Hepatocyte (in vitro differentiated cells): ENCODE measurements around the gene ENGASE.

Experiments
- CTCF ChIP-seq: fragments of 200-600 bp; sonication (generic); IDR thresholded peaks from 2 replicates; pipeline ENCODE4 v1.5.1; 2016; ENCODE audit warnings: antibody characterized with exemption, mild to moderate bottlenecking; ENCODE audit not compliant: poor library complexity
- EZH2 ChIP-seq: fragments of 200-600 bp; sonication (generic); IDR thresholded peaks from 2 replicates; pipeline ENCODE4 v1.6.1; 2016; ENCODE audit warnings: antibody characterized with exemption, mild to moderate bottlenecking, borderline replicate concordance

- TF ChIP-seq EZH2 = no peak
- TF ChIP-seq CTCF = no peak
Measured at GRCh38 chr17:79115487-79115886, 40.9 kb downstream of the ENGASE start.
